WTC11 (cell line): Measurements from ENCODE around the gene KDM6B. TPM values are rescaled to one million over a fixed set of nuclear protein-coding genes. Genes with fewer than 3 reads are reported as not detected.

Source experiments
- ATAC-seq: fragments of 200-7000 bp; cut with Tn5 transposase; 2 replicates; pipeline ENCODE4 v1.10.0; 2021; ENCODE audit warnings: mild to moderate bottlenecking, moderate library complexity
- CTCF ChIA-PET: fragments of 300-600 bp; sonication (Branson Sonifier 250); formaldehyde crosslinking; loops from one replicate; lab custom pipeline; 2021; ENCODE audit warnings: antibody characterized with exemption; lab: Charles Lee
- POLR2A ChIA-PET: fragments of 350-600 bp; sonication (Branson Sonifier 250); formaldehyde crosslinking; loops from one replicate; lab custom pipeline; 2021; ENCODE audit warnings: antibody characterized with exemption; lab: Charles Lee
- DNase-seq: peaks from one replicate; pipeline ENCODE4 v3.0.0; 2021; ENCODE audit warnings: low spot score
- H3K27ac Mint-ChIP-seq: 2 replicates; pipeline ENCODE4 v1.8.0; 2021; ENCODE audit warnings: mixed read lengths
- H3K27me3 Mint-ChIP-seq: 2 replicates; pipeline ENCODE4 v1.8.0; 2021; ENCODE audit warnings: low read depth, mild to moderate bottlenecking, moderate library complexity, mixed read lengths
- H3K36me3 Mint-ChIP-seq: 2 replicates; pipeline ENCODE4 v1.8.0; 2021; ENCODE audit warnings: mixed read lengths
- H3K4me1 Mint-ChIP-seq: 2 replicates; pipeline ENCODE4 v1.8.0; 2022; ENCODE audit warnings: mixed read lengths
- H3K4me3 Mint-ChIP-seq: 2 replicates; pipeline ENCODE4 v1.8.0; 2021; ENCODE audit warnings: mild to moderate bottlenecking, moderate library complexity, mixed read lengths
- H3K9me3 Mint-ChIP-seq: 2 replicates; pipeline ENCODE4 v1.8.0; 2021; ENCODE audit warnings: mixed read lengths
- CBFB ChIP-seq: sonication (generic); formaldehyde crosslinking; IDR thresholded peaks from 2 replicates; pipeline ENCODE4 v1.8.1; 2022; ENCODE audit warnings: mild to moderate bottlenecking, low read depth, missing genetic modification reagents
- ELF4 ChIP-seq: sonication (generic); formaldehyde crosslinking; IDR thresholded peaks from 2 replicates; pipeline ENCODE4 v1.8.1; 2022; ENCODE audit warnings: low read depth, mild to moderate bottlenecking, moderate library complexity, missing genetic modification reagents
- ETV6 ChIP-seq: sonication (generic); formaldehyde crosslinking; IDR thresholded peaks from 2 replicates; pipeline ENCODE4 v1.8.1; 2022; ENCODE audit warnings: mild to moderate bottlenecking, missing genetic modification reagents
- MXD4 ChIP-seq: fragments of 250-450 bp; sonication (Bioruptor Pico); IDR thresholded peaks from 2 replicates; pipeline ENCODE4 v1.8.0; 2021; ENCODE audit warnings: mild to moderate bottlenecking, moderate library complexity, borderline replicate concordance
- NFATC4 ChIP-seq: fragments of 250-450 bp; sonication (Bioruptor Pico); IDR thresholded peaks from 2 replicates; pipeline ENCODE4 v1.9.0; 2021; ENCODE audit warnings: mild to moderate bottlenecking
- NFYB ChIP-seq: sonication (generic); formaldehyde crosslinking; conservative IDR thresholded peaks from 2 replicates; pipeline ENCODE4 v1.8.0; 2022; ENCODE audit warnings: low read depth, missing genetic modification reagents
- RORB ChIP-seq: fragments of 250-450 bp; sonication (Bioruptor Pico); IDR thresholded peaks from 2 replicates; pipeline ENCODE4 v1.9.0; 2021; ENCODE audit warnings: mild to moderate bottlenecking
- SOX15 ChIP-seq: fragments of 250-450 bp; sonication (Bioruptor Pico); IDR thresholded peaks from 2 replicates; pipeline ENCODE4 v1.9.0; 2021; ENCODE audit warnings: mild to moderate bottlenecking
- SP1 ChIP-seq: sonication (generic); formaldehyde crosslinking; conservative IDR thresholded peaks from 2 replicates; pipeline ENCODE4 v1.8.1; 2022; ENCODE audit warnings: missing genetic modification reagents
- ZBTB21 ChIP-seq: sonication (generic); formaldehyde crosslinking; IDR thresholded peaks from 2 replicates; pipeline ENCODE4 v1.8.1; 2023; ENCODE audit warnings: mild to moderate bottlenecking, missing genetic modification reagents, borderline replicate concordance
- ZNF232 ChIP-seq: sonication (generic); formaldehyde crosslinking; IDR thresholded peaks from 2 replicates; pipeline ENCODE4 v1.8.0; 2022; ENCODE audit warnings: mild to moderate bottlenecking, missing genetic modification reagents
- total RNA-seq: library from RNA; stranded (reverse); gene quantifications from 3 replicates; pipeline ENCODE4 v1.2.3, GENCODE V29; 2021
- TF ChIP-seq, protein P1 (sequence below): sonication (generic); formaldehyde crosslinking; IDR thresholded peaks from 2 replicates; pipeline ENCODE4 v1.8.1; 2022; ENCODE audit warnings: missing genetic modification reagents, borderline replicate concordance
- TF ChIP-seq, protein P2 (sequence below): sonication (generic); formaldehyde crosslinking; IDR thresholded peaks from 2 replicates; pipeline ENCODE4 v1.8.0; 2023; ENCODE audit warnings: missing genetic modification reagents, mild to moderate bottlenecking, borderline replicate concordance
- TF ChIP-seq, protein P3 (sequence below): sonication (generic); formaldehyde crosslinking; IDR thresholded peaks from 2 replicates; pipeline ENCODE4 v1.8.1; 2022; ENCODE audit warnings: mild to moderate bottlenecking, missing genetic modification reagents, moderate library complexity, borderline replicate concordance
- TF ChIP-seq, protein P4 (sequence below): fragments of 250-450 bp; sonication (Bioruptor Pico); IDR thresholded peaks from 2 replicates; pipeline ENCODE4 v1.9.0; 2021; ENCODE audit warnings: moderate library complexity, mild to moderate bottlenecking, inconsistent platforms, borderline replicate concordance
- TF ChIP-seq, protein P5 (sequence below): sonication (generic); formaldehyde crosslinking; IDR thresholded peaks from 2 replicates; pipeline ENCODE4 v1.8.1; 2022; ENCODE audit warnings: mild to moderate bottlenecking, moderate library complexity, missing genetic modification reagents
- TF ChIP-seq, protein P6 (sequence below): sonication (generic); formaldehyde crosslinking; IDR thresholded peaks from 2 replicates; pipeline ENCODE4 v1.8.1; 2023; ENCODE audit warnings: mild to moderate bottlenecking, missing genetic modification reagents, moderate library complexity

KDM6B gene
- total RNA-seq, 1 experiment from 2014 or later: 13.2 TPM

DNA sequence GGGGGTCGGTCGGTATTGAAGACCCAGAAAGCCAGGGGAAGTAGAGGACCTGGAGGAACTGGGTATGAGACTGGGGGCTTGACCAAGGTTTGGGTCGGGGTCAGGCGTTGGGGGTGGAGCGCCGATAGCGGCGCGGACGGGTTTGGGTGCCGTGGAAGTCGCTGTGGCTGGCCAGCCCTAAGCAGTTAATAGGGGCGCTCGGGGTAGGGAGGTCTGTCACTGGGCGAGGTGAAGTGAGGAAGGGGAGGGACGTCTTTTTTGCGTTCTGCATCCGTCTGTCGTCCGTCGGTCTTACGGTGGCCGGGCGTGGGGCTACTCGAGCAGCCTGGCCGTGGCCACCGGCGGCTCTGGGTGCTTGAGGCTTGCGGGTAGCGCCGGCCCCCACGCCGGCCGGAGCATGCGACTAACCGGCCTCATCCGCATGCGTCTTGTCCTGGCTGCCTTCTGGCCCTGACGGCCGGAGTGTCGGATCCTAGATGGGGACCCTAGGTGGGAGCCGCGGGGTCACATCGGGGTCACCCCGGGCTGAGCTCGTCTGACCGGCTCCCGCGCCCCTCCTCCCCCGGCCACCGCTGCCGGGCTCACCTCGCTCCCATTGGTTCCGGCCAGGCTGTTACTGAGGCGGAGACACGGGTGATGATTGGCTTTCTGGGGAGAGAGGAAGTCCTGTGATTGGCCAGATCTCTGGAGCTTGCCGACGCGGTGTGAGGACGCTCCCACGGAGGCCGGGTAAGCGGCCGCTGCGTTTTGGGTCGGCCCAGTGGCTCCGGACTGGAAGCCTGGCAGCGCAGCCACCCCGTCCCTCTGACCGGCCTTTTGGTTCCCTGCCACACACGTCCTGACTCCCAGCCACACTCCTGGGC lies 10.5 kb downstream of the KDM6B start (continued):
- TF ChIP-seq, protein P1, sequence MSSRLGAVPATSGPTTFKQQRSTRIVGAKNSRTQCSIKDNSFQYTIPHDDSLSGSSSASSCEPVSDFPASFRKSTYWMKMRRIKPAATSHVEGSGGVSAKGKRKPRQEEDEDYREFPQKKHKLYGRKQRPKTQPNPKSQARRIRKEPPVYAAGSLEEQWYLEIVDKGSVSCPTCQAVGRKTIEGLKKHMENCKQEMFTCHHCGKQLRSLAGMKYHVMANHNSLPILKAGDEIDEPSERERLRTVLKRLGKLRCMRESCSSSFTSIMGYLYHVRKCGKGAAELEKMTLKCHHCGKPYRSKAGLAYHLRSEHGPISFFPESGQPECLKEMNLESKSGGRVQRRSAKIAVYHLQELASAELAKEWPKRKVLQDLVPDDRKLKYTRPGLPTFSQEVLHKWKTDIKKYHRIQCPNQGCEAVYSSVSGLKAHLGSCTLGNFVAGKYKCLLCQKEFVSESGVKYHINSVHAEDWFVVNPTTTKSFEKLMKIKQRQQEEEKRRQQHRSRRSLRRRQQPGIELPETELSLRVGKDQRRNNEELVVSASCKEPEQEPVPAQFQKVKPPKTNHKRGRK: no peak
- TF ChIP-seq ZBTB21 (CRISPR knock-in tag): no peak
- TF ChIP-seq MXD4 (CRISPR knock-in tag): no peak
- no peak for TF ChIP-seq RORB
- TF ChIP-seq, protein P2, sequence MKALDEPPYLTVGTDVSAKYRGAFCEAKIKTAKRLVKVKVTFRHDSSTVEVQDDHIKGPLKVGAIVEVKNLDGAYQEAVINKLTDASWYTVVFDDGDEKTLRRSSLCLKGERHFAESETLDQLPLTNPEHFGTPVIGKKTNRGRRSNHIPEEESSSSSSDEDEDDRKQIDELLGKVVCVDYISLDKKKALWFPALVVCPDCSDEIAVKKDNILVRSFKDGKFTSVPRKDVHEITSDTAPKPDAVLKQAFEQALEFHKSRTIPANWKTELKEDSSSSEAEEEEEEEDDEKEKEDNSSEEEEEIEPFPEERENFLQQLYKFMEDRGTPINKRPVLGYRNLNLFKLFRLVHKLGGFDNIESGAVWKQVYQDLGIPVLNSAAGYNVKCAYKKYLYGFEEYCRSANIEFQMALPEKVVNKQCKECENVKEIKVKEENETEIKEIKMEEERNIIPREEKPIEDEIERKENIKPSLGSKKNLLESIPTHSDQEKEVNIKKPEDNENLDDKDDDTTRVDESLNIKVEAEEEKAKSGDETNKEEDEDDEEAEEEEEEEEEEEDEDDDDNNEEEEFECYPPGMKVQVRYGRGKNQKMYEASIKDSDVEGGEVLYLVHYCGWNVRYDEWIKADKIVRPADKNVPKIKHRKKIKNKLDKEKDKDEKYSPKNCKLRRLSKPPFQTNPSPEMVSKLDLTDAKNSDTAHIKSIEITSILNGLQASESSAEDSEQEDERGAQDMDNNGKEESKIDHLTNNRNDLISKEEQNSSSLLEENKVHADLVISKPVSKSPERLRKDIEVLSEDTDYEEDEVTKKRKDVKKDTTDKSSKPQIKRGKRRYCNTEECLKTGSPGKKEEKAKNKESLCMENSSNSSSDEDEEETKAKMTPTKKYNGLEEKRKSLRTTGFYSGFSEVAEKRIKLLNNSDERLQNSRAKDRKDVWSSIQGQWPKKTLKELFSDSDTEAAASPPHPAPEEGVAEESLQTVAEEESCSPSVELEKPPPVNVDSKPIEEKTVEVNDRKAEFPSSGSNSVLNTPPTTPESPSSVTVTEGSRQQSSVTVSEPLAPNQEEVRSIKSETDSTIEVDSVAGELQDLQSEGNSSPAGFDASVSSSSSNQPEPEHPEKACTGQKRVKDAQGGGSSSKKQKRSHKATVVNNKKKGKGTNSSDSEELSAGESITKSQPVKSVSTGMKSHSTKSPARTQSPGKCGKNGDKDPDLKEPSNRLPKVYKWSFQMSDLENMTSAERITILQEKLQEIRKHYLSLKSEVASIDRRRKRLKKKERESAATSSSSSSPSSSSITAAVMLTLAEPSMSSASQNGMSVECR (CRISPR knock-in tag): peak; percentile 75; the same call in 1 of the 2 replicates
- no peak for TF ChIP-seq SOX15 (CRISPR knock-in tag)
- no peak for TF ChIP-seq ELF4 (CRISPR knock-in tag)
- TF ChIP-seq NFYB (CRISPR knock-in tag): peak; percentile 78
- TF ChIP-seq ETV6 (CRISPR knock-in tag): 0 out of 2 replicates have a peak, but pooled peaks have one; percentile 51
- peak; percentile 42; the same call in 1 of the 2 replicates for TF ChIP-seq SP1 (CRISPR knock-in tag)
- TF ChIP-seq, protein P3, sequence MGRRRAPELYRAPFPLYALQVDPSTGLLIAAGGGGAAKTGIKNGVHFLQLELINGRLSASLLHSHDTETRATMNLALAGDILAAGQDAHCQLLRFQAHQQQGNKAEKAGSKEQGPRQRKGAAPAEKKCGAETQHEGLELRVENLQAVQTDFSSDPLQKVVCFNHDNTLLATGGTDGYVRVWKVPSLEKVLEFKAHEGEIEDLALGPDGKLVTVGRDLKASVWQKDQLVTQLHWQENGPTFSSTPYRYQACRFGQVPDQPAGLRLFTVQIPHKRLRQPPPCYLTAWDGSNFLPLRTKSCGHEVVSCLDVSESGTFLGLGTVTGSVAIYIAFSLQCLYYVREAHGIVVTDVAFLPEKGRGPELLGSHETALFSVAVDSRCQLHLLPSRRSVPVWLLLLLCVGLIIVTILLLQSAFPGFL (CRISPR knock-in tag): no peak
- no peak for TF ChIP-seq ZNF232 (CRISPR knock-in tag)
- TF ChIP-seq, protein P4, sequence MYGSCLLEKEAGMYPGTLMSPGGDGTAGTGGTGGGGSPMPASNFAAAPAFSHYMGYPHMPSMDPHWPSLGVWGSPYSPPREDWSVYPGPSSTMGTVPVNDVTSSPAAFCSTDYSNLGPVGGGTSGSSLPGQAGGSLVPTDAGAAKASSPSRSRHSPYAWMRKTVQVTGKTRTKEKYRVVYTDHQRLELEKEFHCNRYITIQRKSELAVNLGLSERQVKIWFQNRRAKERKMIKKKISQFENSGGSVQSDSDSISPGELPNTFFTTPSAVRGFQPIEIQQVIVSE (CRISPR knock-in tag): no peak
- TF ChIP-seq, all 79 proteins: peak for 5

DNA sequence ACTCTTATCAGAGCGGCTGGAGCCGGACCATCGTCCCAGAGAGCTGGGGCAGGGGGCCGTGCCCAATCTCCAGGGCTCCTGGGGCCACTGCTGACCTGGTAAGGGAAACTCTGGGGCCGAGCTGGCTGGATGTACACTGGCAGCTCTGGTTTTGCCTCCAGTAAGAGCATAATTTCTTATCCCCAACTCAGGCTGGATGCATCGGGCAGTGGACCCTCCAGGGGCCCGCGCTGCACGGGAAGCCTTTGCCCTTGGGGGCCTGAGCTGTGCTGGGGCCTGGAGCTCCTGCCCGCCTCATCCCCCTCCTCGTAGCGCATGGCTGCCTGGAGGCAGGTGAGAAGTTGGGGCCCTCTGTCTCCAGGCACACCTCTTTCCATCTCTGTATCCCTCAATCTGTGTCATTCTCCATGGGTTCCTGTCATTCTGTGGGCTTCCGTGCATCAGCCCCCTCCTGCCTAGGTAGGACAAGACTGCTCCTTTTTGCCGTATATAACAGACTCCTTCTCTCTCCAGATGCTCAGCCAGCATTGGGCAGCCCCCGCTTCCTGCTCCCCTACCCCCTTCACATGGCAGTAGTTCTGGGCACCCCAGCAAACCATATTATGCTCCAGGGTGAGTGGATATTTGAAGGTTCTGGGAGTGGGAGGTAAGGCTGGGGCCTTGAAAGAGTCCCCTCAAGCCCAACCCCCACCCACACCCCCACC lies 11.5 kb downstream of the KDM6B start:
- POLR2A ChIA-PET: interaction anchor here (0.9 to 1.7 kb wide), 3 partner anchors 10 to 12 kb away, joined by 3 to 11 read pairs (median 8); partner anchors contain the start of genes CYB5D1 and NAA38
- Mint-ChIP-seq H3K9me3 (no peaks in the 10 kb centered on the region), H3K27ac (no peak overlapping the region), H3K4me3 (peak overlapping the region; percentile 81), H3K36me3 (no peaks in the 10 kb centered on the region), H3K4me1 (peaks cover 18% of the 10 kb centered on the region), H3K27me3 (peaks cover 29% of the 10 kb centered on the region)
- DNase-seq (no peak), ATAC-seq (no peak)
- TF ChIP-seq NFATC4 (CRISPR knock-in tag): no peak
- no peak for TF ChIP-seq ETV6 (CRISPR knock-in tag)
- no peak for TF ChIP-seq CBFB (CRISPR knock-in tag)
- TF ChIP-seq, protein P5, sequence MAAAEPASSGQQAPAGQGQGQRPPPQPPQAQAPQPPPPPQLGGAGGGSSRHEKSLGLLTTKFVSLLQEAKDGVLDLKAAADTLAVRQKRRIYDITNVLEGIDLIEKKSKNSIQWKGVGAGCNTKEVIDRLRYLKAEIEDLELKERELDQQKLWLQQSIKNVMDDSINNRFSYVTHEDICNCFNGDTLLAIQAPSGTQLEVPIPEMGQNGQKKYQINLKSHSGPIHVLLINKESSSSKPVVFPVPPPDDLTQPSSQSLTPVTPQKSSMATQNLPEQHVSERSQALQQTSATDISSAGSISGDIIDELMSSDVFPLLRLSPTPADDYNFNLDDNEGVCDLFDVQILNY (CRISPR knock-in tag): no peak
- TF ChIP-seq, protein P6, sequence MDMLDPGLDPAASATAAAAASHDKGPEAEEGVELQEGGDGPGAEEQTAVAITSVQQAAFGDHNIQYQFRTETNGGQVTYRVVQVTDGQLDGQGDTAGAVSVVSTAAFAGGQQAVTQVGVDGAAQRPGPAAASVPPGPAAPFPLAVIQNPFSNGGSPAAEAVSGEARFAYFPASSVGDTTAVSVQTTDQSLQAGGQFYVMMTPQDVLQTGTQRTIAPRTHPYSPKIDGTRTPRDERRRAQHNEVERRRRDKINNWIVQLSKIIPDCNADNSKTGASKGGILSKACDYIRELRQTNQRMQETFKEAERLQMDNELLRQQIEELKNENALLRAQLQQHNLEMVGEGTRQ (CRISPR knock-in tag): no peak
- CTCF ChIA-PET: interaction anchor here (0.7 to 7.0 kb wide), 15 partner anchors 8 to 228 kb away, joined by 3 to 66 read pairs (median 6); partner anchors contain the start of genes CYB5D1, KDM6B, NAA38 and TP53
